T-cell (primary cell): ENCODE measurements around the gene STK39. TPM values are rescaled to one million over a fixed set of nuclear protein-coding genes. Genes with fewer than 3 reads are reported as not detected.

Experiments
- ATAC-seq, 4 experiments: fragments of 200-7000 bp in 3 of 4; fragments of 150-1000 bp in 1 of 4; cut with Tn5 transposase; replicated peaks in 1 of 4; 1 replicate in 3 of 4; 2 replicates in 1 of 4; pipeline ENCODE4 v1.10.0; 2021; ENCODE audit warnings: moderate library complexity in 3 of 4, mild to moderate bottlenecking in 2 of 4, moderate number of reproducible peaks in 1 of 4
- CTCF ChIA-PET, 2 donors: fragments of 300-600 bp; sonication (Branson Sonifier 250); formaldehyde crosslinking; loops; one replicate each; lab custom pipeline; 2022; ENCODE audit warnings: antibody characterized with exemption in 2 of 2; lab: Charles Lee
- POLR2A ChIA-PET, 2 donors: fragments of 300-600 bp; sonication (Branson Sonifier 250); formaldehyde crosslinking; loops; one replicate each; lab custom pipeline; 2022; ENCODE audit warnings: antibody characterized with exemption in 2 of 2; lab: Charles Lee
- DNase-seq, 35 experiments: peaks; one replicate each; pipeline versions ENCODE4 v3.0.0 to v3.0.0-alpha.2; 2013 to 2023
- H3K27ac ChIP-seq: one replicate; pipeline ENCODE4 v1.5.1; 2013; ENCODE audit warnings: low read length
- H3K27me3 ChIP-seq, 2 experiments: replicated peaks in 1 of 2; 1 replicate in 1 of 2; 2 replicates in 1 of 2; pipeline versions ENCODE4 v1.6.1 to v1.7.0; 2013; ENCODE audit warnings: low read length in 1 of 2, mixed read lengths in 1 of 2; ENCODE audit not compliant: control insufficient read depth in 2 of 2, insufficient read depth in 2 of 2; ENCODE audit errors: extremely low read depth in 1 of 2
- H3K36me3 ChIP-seq, 2 donors: 1 replicate in 1 of 2; 2 replicates in 1 of 2; pipeline versions ENCODE4 v1.6.1 to v1.7.0; 2013; ENCODE audit warnings: low read length in 1 of 2; ENCODE audit not compliant: control insufficient read depth in 2 of 2, insufficient read depth in 1 of 2; ENCODE audit errors: extremely low read depth in 1 of 2
- H3K4me1 ChIP-seq, 2 experiments: 1 replicate in 1 of 2; 2 replicates in 1 of 2; pipeline versions ENCODE4 v1.6.1 to v1.7.0; 2013; ENCODE audit warnings: low read length in 2 of 2, mixed read lengths in 1 of 2; ENCODE audit not compliant: insufficient read depth in 2 of 2, control insufficient read depth in 1 of 2; ENCODE audit errors: extremely low read depth in 1 of 2
- H3K4me3 ChIP-seq, 2 donors: 1 replicate in 1 of 2; 2 replicates in 1 of 2; pipeline versions ENCODE4 v1.5.1 to v1.7.0; 2013; ENCODE audit warnings: mild to moderate bottlenecking in 2 of 2, low read length in 1 of 2, moderate library complexity in 1 of 2; ENCODE audit not compliant: control insufficient read depth in 1 of 2; ENCODE audit errors: extremely low read depth in 1 of 2
- H3K9me3 ChIP-seq: 2 replicates; pipeline ENCODE4 v1.7.0; 2013
- H3K27ac Mint-ChIP-seq, 2 donors: one replicate each; pipeline ENCODE4 v1.8.0; 2020 to 2021; ENCODE audit warnings: mild to moderate bottlenecking in 2 of 2, mixed read lengths in 2 of 2
- H3K27me3 Mint-ChIP-seq, 2 donors: one replicate each; pipeline ENCODE4 v1.8.0; 2021 to 2022; ENCODE audit warnings: mixed read lengths in 2 of 2
- H3K36me3 Mint-ChIP-seq: one replicate; pipeline ENCODE4 v1.8.0; 2021; ENCODE audit warnings: mixed read lengths
- H3K4me1 Mint-ChIP-seq, 3 donors: one replicate each; pipeline ENCODE4 v1.8.0; 2020 to 2022; ENCODE audit warnings: mixed read lengths in 3 of 3, mild to moderate bottlenecking in 1 of 3
- H3K4me3 Mint-ChIP-seq, 3 donors: one replicate each; pipeline ENCODE4 v1.8.0; 2020 to 2022; ENCODE audit warnings: mild to moderate bottlenecking in 3 of 3, mixed read lengths in 3 of 3, moderate library complexity in 3 of 3
- H3K9me3 Mint-ChIP-seq, 3 donors: one replicate each; pipeline ENCODE4 v1.8.0; 2020 to 2022; ENCODE audit warnings: mixed read lengths in 3 of 3
- WGBS: methylation state at CpG from one replicate; pipeline ENCODE4 v1.1.5; 2013; ENCODE audit warnings: missing lambda C conversion rate; ENCODE audit not compliant: insufficient coverage; 5-methylcytosine and 5-hydroxymethylcytosine counted together
- total RNA-seq, 35 experiments: library from RNA in 6 of 35; stranded (reverse) in 6 of 35; fragments of 120-200 nt in 1 of 35; gene quantifications; one replicate each; pipeline versions ENCODE4 v1.2.1 to v1.2.4 and lab custom pipeline; 2013 to 2026

Gene STK39
- total RNA-seq, 5 donors from 2014 or later (not counting 1 experiment from before 2014, with no cell fraction given) = 15.4 to 25.8 (median 21.0) TPM

DNA sequence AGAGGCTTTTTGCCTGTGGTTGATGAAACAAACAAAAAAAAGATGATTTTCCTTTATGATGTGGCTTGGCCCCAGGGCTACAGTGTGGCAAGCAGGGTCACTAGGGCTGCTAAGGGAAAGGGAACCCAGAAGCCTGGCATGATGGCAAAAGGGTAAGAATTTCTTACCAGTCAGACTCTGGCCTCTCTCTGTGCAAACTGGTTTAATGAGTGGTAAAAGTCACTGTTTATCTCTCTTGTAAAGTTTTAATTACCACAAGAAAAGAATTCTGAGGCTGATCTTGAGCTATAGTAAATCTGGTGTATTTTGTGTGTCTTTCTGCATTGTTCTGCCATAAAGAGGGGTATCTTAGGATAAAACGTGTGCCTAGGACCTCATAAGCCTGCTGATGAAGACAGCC, 275.4 kb downstream of the STK39 start:
- Histone ChIP-seq H3K36me3 (peaks cover 0 to 5% of the 10 kb centered on the region in 2 donors), H3K4me3 (no peak overlapping the region), H3K27ac (no peak overlapping the region), H3K27me3 (no peaks in the 10 kb centered on the region), H3K9me3 (peaks cover 5% of the 10 kb centered on the region), H3K4me1 (no peaks in the 10 kb centered on the region)
- Mint-ChIP-seq H3K9me3 (peaks cover 3 to 16% (median 5%) of the 10 kb centered on the region in 3 donors), H3K36me3 (peaks cover 56% of the 10 kb centered on the region), H3K4me1 (peaks cover 0 to 9% (median 3%) of the 10 kb centered on the region in 3 donors), H3K27me3 (no peaks in the 10 kb centered on the region), H3K4me3 (no peak overlapping the region), H3K27ac (no peak overlapping the region)
- no peak for ATAC-seq
- WGBS = 100% methylated on average over 1 of the region's 1 CpG
- ChIA-PET POLR2A (no interaction called here), CTCF (no interaction called here)
- no peak for DNase-seq

DNA sequence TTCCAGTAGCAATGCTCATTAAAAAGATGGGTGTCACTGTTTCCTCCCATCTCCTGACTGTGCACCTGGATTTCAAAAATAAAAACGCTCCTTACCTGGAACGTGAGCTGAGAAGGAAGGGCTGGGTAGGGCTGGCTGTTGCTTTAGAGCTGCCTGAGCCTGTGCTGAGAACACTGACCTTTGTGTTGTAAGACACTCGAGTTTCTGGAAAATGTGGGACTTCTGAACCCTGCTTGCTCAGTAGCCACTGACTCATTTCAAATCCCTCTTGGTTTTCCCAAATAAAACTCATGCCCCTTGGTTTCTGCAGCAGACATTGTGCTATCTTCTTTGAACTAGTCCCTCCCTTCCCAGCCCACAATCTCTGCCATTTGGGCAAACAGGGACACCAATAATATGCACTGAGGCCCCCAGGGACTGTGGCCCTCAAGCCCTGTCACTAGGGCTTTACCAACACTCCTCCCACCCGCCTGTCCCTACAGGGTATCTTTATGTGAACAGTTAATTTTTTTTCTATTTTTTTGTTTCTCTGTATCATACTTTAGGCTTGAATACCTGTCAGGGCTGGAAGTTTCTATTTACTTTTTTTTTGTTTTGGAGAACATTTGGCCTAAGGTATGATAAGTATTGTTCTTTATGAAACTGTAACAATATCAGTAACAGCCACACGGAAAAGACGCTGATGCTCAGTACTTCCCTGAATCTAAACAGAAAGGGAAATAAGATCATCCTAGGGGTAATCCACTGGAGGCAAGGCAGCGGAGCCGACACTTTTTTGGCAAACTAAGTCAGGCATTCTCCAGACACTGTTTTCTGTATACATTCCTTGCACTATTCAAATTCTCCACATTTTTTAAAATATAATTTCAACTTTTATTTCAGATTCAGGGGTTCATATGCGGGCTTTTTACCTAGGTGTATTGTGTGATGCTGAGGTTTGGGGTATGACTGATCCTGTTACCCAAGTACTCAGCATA, 280.2 kb downstream of the STK39 start:
- Histone ChIP-seq H3K27me3 (no peaks in the 10 kb centered on the region), H3K9me3 (no peaks in the 10 kb centered on the region), H3K27ac (no peak overlapping the region), H3K4me1 (no peaks in the 10 kb centered on the region), H3K4me3 (no peak overlapping the region), H3K36me3 (peaks cover 3 to 28% of the 10 kb centered on the region in 2 donors)
- Mint-ChIP-seq H3K27me3 (no peaks in the 10 kb centered on the region), H3K27ac (no peak overlapping the region), H3K4me3 (no peak overlapping the region), H3K9me3 (peaks cover 0 to 3% (median 0%) of the 10 kb centered on the region in 3 donors), H3K36me3 (peaks cover 61% of the 10 kb centered on the region), H3K4me1 (peaks cover 0 to 9% (median 3%) of the 10 kb centered on the region in 3 donors)
- DNase-seq (no peak), ATAC-seq (no peak)
- ChIA-PET POLR2A (no interaction called here), CTCF (interaction anchor here (0.6 to 0.7 kb wide), 2 partner anchors 9 to 27 kb away, joined by 3 read pairs; no protein-coding TSS in a partner anchor)
- WGBS = 88% methylated on average over 6 of the region's 9 CpGs

DNA sequence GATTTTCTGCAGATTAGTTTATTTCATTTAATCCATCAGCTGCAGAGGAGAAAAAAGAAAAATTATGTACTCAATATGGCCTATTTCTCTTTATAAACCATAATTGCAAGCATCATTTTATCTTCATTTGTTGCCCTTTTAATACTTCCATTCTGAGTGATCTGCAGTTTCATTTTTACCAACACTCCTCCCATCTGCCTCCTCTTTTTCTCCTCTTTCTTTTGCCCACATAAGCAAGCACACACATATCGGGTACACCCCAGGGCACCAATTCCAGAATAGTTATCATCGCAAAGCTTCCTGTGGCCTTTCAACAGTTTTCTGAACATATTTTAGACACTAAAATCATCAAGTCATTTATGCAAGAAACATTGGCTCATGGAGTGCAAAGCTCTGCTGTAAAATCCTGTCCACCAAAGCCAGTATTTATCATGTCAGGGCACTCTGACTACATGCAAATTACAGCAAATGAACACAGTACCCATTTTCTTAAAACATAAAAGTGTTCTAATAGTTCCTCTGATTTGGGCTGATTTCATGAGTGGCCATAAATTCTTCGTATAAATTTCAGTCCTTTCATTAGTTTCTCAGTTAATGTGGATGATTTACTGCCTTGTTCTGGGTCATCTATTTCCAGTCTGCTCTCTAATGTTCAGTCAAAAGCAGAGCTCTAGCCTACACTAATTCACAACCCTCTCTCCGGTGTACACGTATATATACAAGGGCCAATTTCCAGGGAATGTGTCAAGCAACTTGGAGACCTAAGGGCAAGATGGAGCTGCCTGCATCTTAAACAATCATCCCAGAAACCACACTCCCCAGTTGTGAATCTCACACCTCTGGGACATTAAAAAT, 281.3 kb downstream of the STK39 start:
- peaks cover 3 to 28% of the 10 kb centered on the region in 2 donors for H3K36me3 ChIP-seq
- H3K27ac ChIP-seq = no peak overlapping the region
- CTCF ChIA-PET = interaction anchor here in 1 of 2 donors (0.7 kb wide), 1 partner anchor 26 kb away, joined by 3 read pairs; no protein-coding TSS in a partner anchor
- 71% methylated on average over 4 of the region's 5 CpGs for WGBS
- DNase-seq (no peak), ATAC-seq (no peak)
- H3K4me3 ChIP-seq = no peak overlapping the region
- peaks cover 0 to 9% (median 3%) of the 10 kb centered on the region in 3 donors for H3K4me1 Mint-ChIP-seq
- POLR2A ChIA-PET = no interaction called here
- no peaks in the 10 kb centered on the region for H3K27me3 Mint-ChIP-seq
- no peak overlapping the region for H3K4me3 Mint-ChIP-seq
- H3K9me3 ChIP-seq = no peaks in the 10 kb centered on the region
- H3K36me3 Mint-ChIP-seq = peaks cover 66% of the 10 kb centered on the region
- H3K27me3 ChIP-seq = no peaks in the 10 kb centered on the region
- H3K9me3 Mint-ChIP-seq = no peaks in the 10 kb centered on the region
- no peak overlapping the region for H3K27ac Mint-ChIP-seq
- H3K4me1 ChIP-seq = no peaks in the 10 kb centered on the region

DNA sequence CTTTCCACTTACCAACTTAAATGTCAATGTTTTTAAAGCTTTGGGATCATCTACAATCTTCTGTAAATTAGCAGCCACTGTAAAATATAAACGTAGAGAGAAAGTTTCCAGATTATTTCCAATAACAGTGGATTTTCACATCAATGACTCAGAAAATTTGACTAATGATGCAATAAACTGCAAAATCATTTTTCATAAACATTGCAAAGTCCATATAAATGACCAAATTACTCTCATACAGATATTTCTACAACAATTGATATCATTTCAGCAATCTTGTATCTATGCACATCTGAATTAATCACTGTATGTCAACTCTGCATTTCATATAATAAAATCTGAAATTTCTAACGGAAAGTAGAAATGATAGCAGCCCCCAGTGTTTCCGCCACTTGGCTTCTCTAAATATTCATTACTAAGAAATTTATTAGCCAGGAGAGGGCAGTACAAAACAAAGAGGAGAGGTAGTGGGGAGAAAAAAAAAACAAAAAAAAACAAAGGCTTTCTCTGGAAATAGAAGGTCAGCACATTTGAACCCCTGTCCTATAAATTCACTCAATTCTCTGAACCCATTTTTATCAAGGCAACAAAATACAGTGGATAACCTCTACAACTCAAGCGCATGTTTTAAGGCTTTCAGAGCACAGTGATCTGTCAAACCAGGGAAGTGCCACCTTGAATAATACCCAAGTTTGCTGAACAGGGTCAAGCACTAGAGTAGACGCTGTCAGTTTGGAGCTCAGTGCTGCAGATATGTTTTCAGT, 282.6 kb downstream of the STK39 start:
- H3K4me3 Mint-ChIP-seq = no peak overlapping the region

DNA sequence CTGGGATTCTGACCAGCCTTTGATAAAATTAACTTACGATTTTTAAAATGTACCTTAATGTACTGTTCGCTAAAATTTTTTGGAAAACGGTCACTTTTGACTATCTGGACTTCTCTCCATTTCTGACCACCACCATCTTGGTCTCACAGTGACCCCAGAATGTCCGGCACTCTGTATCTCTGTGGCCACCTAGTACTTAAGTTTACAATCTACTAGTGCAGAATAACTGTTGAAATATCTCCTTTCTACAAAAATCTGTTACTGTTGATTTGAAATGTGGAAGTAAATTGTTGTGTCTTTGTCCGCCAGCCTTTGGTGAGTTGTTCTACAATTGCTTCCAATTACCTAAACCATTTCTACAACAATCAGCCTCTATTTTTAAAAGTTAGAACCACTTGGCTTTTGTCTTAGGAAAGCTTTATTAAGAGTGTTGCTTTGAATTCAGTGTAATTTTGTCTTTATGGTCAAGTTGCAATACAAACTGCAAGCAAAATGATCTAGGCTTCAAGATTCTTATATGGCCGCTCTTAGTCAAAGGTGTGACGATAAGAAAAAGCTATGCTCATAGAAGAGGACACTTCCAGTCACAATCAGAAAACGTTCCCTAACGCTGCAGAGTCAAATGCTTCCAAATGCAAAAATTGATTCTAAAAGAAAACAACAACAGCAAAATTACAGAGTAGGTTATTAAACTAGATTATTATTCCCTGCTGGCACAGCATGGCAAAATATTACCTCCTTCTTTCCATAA, 283.3 kb downstream of the STK39 start:
- H3K27ac Mint-ChIP-seq = no peak overlapping the region
- peaks cover 69% of the 10 kb centered on the region for H3K36me3 Mint-ChIP-seq
- peaks cover 0 to 3% (median under 1%) of the 10 kb centered on the region in 3 donors for H3K4me1 Mint-ChIP-seq
- no peak overlapping the region for H3K27ac ChIP-seq
- H3K36me3 ChIP-seq = peaks cover 3 to 32% of the 10 kb centered on the region in 2 donors
- H3K27me3 Mint-ChIP-seq = no peaks in the 10 kb centered on the region
- no peak overlapping the region for H3K4me3 Mint-ChIP-seq
- DNase-seq (no peak), ATAC-seq (no peak)
- WGBS = 90% methylated on average over 3 of the region's 9 CpGs
- H3K9me3 Mint-ChIP-seq = no peaks in the 10 kb centered on the region
- ChIA-PET CTCF (interaction anchor here in 1 of 2 donors (1.2 kb wide), 1 partner anchor 155 kb away, joined by 3 read pairs; no protein-coding TSS in a partner anchor), POLR2A (no interaction called here)
- H3K27me3 ChIP-seq = no peaks in the 10 kb centered on the region
- no peak overlapping the region for H3K4me3 ChIP-seq
- no peaks in the 10 kb centered on the region for H3K9me3 ChIP-seq
- H3K4me1 ChIP-seq = no peaks in the 10 kb centered on the region

More for the DNA sequence above, 282.6 kb downstream of the STK39 start:
- H3K36me3 Mint-ChIP-seq = peaks cover 68% of the 10 kb centered on the region
- no peaks in the 10 kb centered on the region for H3K27me3 Mint-ChIP-seq
- Histone ChIP-seq H3K36me3 (peaks cover 3 to 32% of the 10 kb centered on the region in 2 donors), H3K4me3 (no peak overlapping the region), H3K27me3 (no peaks in the 10 kb centered on the region), H3K4me1 (no peaks in the 10 kb centered on the region), H3K27ac (no peak overlapping the region), H3K9me3 (no peaks in the 10 kb centered on the region)
- H3K27ac Mint-ChIP-seq = no peak overlapping the region
- peaks cover 0 to 8% (median 3%) of the 10 kb centered on the region in 3 donors for H3K4me1 Mint-ChIP-seq
- H3K9me3 Mint-ChIP-seq = no peaks in the 10 kb centered on the region
- ATAC-seq = no peak
- ChIA-PET CTCF (no interaction called here), POLR2A (no interaction called here)
- no peak for DNase-seq
- WGBS = 95% methylated on average over 2 of the region's 5 CpGs
